GM18498 (cell line): ENCODE measurements around the gene CELF1.

Source experiments
- ATAC-seq: cut with Tn5 transposase; IDR thresholded peaks from one replicate; pipeline ENCODE4 v1.9.1; 2021; ENCODE audit warnings: mild to moderate bottlenecking, moderate library complexity; ENCODE audit not compliant: unreplicated experiment

CELF1 gene

GRCh38 chr11:47451990-47452389 lies 100.9 kb downstream of the CELF1 start:
- no peak for ATAC-seq

GRCh38 chr11:47451436-47451835 lies 101.5 kb downstream of the CELF1 start:
- no peak for ATAC-seq

GRCh38 chr11:47449541-47449940 lies 103.4 kb downstream of the CELF1 start:
- no peak for ATAC-seq

GRCh38 chr11:47448566-47449427 lies 104.1 kb downstream of the CELF1 start, which contains the start of gene RAPSN:
RAPSN (minus strand) TSS chr11:47449136; CDS start chr11:47448964, 172 bp downstream.
- ATAC-seq: no peak

- no peak for ATAC-seq
These were observed 105.0 kb downstream of the CELF1 start for GRCh38 chr11:47447906-47448305.

- no peak for ATAC-seq
These were observed 106.1 kb downstream of the CELF1 start for GRCh38 chr11:47446833-47447232.

- no peak for ATAC-seq
These were observed 107.1 kb downstream of the CELF1 start for GRCh38 chr11:47445840-47446239.

GRCh38 chr11:47443817-47444216 lies 109.1 kb downstream of the CELF1 start:
- no peak for ATAC-seq

- no peak for ATAC-seq
These were observed 109.8 kb downstream of the CELF1 start for GRCh38 chr11:47443028-47443700.

- ATAC-seq: no peak
These were observed 110.4 kb downstream of the CELF1 start for GRCh38 chr11:47442514-47442913.

GRCh38 chr11:47441421-47441820 lies 111.5 kb downstream of the CELF1 start:
- ATAC-seq: no peak

- no peak for ATAC-seq
These were observed 112.9 kb downstream of the CELF1 start for GRCh38 chr11:47440054-47440476.

GRCh38 chr11:47438721-47439120 lies 114.2 kb downstream of the CELF1 start:
- no peak for ATAC-seq

GRCh38 chr11:47437746-47438418 lies 115.0 kb downstream of the CELF1 start:
- ATAC-seq: no peak

- ATAC-seq: no peak
These were observed 115.7 kb downstream of the CELF1 start for GRCh38 chr11:47437218-47437745.

GRCh38 chr11:47436726-47437125 lies 116.2 kb downstream of the CELF1 start:
- ATAC-seq: no peak

- no peak for ATAC-seq
These were observed 117.2 kb downstream of the CELF1 start for GRCh38 chr11:47435687-47436086.

- no peak for ATAC-seq
These were observed 118.7 kb downstream of the CELF1 start for GRCh38 chr11:47434011-47434786.

GRCh38 chr11:47433157-47433556 lies 119.8 kb downstream of the CELF1 start:
- no peak for ATAC-seq

GRCh38 chr11:47431356-47432083 lies 121.4 kb downstream of the CELF1 start:
- ATAC-seq: no peak
